Fibroblast of skin of left biceps (primary cell): ENCODE data around the gene PIP5KL1.
"Not testable (repeated sequence)": the region's sequence is repeated elsewhere in the genome, so short reads cannot be mapped to it uniquely, and the experiment has no call there.

Source experiments
- DNase-seq, 2 experiments: peaks; one replicate each; pipeline ENCODE4 v3.0.0-alpha.2; 2013; ENCODE audit warnings: low read depth in 2 of 2

The PIP5KL1 gene

GRCh38 chr9:127893392-127893791 lies 37.2 kb downstream of the PIP5KL1 start:
- DNase-seq: no peak

DNA sequence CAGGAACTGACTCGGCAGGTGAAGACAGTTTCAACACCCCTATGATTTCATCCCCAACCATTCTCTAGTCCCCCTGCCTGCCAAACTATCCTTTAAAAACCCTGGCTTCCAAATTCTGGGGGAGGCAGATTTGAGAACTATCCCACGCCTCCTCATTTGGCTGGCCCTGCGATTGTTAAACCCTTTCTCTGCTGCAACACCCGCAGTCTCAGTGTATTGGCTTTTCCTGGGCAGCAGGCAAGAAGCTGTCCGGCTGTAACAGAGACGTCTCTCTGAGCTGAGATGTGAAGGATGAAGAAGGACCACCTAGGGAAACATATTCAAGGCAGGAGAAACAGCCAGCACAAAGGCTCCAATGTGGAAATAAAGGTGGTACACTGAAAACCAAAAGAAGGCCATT lies 37.7 kb downstream of the PIP5KL1 start:
- DNase-seq: no peak

DNA sequence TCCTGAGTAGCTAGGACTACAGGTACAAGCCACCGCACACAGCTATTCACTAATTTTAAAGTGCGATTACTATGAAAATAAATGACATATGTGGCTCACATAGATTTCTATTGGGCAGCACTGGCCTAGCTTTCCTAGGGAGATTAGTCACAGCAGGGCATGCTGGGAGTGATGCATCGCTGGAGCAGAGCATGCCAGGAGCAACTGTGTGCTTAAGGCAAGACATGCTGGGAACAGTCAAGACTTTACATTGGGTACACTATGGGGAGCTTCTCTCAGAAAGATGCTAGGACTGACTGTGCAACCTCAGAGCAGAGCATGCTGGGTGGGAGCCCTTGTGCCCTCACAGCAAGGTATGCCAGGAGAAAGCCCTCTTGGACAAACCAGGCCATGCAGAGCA lies 40.5 kb downstream of the PIP5KL1 start:
- no peak for DNase-seq

DNA sequence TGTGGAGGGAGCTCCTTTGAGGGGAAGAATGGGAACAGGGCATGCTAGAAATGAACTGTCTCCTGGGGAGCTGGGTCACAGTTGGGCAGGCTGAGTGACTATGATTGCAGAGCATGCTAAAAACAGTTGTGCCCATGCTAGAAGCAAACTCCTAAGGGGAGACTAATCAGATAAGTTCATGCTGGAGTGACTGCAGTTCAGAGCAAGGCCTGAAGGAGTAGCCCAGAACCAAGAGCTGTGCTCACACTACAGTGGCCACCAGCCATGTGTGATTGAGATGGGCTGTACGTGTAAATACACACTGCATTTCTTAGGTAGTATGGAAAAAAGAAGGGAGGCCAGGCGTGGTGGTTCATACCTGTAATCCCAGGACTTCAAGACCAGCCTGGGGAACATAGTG lies 42.8 kb downstream of the PIP5KL1 start:
- no peak for DNase-seq

GRCh38 chr9:127886401-127886972 lies 44.1 kb downstream of the PIP5KL1 start:
- DNase-seq: no peak

GRCh38 chr9:127885508-127886281 lies 44.9 kb downstream of the PIP5KL1 start:
- DNase-seq: no peak

GRCh38 chr9:127884976-127885490 lies 45.5 kb downstream of the PIP5KL1 start:
- no peak for DNase-seq

GRCh38 chr9:127884427-127884911 lies 46.1 kb downstream of the PIP5KL1 start:
- DNase-seq: no peak

DNA sequence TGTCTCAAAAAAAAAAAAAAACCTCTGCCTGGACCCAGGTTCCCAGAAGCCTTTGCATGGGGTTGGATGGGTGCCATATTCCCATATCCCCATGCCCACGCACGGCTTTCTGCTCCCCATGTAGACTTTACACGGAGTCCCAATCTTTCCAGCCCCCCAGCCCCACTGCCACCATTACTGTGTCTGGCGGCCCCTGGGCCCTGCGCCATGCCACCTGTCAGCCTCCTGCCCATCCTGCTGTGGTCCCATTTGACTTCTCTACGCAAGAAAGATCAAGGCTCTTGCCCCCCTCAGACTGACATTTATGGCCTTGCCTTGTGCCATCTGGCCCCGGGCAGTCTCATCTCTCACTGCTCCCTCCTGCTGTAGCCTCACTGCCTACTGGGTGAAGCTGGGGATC lies 46.6 kb downstream of the PIP5KL1 start:
- DNase-seq: no peak

DNA sequence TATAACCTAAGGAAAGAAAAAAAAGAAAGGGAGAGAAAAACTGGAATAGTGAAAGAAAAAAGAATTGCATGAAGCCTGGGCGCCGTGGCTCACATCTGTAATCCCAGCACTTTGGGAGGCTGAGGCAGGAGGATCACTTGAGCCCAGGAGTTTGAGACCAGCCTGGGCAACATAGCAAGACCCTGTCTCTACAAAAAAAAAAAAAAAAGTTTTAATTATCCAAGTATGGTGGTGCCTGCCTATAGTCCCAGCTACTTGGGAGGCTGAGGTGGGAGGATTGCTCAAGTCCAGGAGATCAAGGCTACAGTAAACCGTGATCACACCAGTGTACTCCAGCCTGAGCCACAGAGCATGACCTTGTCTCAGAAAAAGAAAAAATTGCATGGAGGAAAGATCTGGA lies 48.9 kb downstream of the PIP5KL1 start:
- not testable (repeated sequence) for DNase-seq

GRCh38 chr9:127880143-127880542 lies 50.4 kb downstream of the PIP5KL1 start:
- DNase-seq: no peak

DNA sequence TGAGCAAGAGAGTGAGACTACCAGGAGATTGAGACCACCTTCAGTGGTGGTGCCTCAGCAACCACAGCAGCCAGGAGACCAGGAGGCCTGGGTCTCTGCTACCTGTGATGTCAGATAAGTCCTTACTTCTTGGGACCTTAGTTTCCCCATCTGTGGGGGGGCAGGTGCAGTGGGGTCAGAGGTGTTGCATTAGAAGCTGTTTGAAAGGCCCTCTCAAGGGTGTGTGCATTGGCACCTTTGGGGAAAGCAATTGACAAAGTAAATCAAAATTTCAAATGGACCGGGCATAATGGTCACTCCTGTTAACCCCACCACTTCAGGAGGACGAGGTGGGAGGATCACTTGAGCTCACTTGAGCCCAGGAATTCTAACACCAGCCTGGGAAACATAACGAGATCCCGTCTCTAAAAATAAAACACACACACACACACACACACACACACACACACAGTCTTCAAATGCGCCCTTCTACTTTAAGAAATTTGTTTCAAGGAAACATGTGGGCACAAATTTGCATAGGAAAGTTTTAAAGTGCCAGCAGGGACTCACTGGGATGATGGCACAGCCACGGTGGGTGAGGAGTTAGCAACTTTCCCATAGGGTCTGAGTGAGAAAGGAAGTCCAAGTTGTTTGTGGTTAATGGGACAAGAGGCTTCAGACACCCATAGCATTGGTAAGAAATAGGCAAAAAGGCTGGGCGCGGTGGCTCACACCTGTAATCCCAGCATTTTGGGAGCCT lies 51.8 kb downstream of the PIP5KL1 start:
- DNase-seq: no peak

GRCh38 chr9:127878001-127878651 lies 52.5 kb downstream of the PIP5KL1 start:
- no peak for DNase-seq

- no peak for DNase-seq
These were observed 53.0 kb downstream of the PIP5KL1 start, which contains the start of gene AK1 for GRCh38 chr9:127877566-127877998. Gene AK1 (minus strand): TSS chr9:127877675. CDS start chr9:127874617, 3,058 bp downstream.

DNA sequence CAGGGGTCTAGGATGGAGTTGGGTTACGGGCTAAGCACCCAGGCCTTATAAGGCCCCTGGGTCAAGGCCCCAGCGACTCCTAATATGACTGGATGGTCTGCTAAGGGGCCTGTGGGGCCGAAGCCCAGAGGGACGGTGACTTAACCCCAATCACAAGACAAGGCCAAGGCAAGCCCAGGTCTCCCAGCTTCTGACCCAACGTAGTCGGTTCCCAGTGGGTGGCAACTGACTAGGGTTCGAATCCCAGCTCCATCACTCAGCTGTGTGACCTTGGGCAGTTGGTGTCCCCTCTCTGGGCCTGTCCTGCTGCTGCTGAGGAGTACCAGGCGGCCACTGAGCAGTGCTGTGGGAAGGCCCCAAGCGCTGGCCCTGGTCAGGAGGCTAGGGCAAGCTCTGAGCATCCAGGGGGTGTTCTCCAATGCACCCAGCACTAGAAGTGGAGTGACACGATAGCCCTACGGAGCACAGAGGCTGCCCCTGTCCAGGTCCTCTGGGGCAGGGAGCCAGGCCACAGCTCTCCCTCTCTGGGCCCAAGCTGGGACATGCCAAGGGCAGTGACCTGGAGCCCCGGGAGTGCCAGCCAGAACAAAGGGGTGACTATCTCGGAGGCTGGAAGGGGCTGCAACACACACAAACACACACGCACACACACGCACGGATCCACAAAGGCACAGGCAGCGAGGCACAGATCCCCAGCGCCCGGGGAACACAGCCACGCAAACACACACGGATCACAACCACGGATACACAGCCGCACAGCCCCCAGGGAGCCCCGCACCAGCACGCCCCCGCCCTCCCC lies 53.6 kb downstream of the PIP5KL1 start:
- no peak for DNase-seq

DNA sequence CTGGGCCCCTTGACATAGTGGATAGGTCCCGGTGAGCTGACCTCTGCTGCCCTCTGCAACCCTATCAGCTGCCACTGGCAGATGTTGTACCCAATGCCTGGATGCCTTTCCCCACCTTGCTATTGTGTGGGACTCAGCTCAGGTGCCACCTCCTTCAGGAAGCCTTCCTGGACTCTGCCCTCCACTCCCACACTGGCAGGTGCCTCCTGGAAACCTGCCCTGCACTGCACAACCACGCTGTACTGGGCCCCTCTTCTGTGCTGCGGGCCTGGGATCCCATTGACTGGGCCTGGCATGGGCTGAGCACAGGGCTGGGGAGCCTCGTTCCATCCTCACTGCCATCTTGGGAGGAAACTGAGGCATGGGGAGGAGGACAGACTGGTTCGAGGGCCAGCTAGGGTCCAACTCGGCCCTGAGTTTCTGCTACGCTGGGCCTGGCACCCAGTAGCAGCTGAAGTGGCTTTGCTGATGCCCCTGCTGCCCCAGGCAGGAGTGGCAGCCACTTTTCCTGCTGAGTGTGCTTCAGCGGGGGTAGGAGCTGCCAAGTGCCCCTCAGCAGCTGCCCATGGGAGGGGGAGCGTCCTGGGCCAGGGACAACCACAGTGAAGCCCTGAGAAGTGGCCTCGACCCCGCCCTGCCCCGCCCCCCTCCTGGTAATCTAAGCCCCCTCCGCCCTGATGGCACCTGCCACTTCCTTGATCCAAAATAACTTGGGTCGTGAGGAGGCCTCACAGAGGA lies 54.4 kb downstream of the PIP5KL1 start:
- no peak for DNase-seq

- peak in 1 of 2 experiments; percentile 31 for DNase-seq
These were observed 55.1 kb downstream of the PIP5KL1 start for GRCh38 chr9:127875306-127875966.

GRCh38 chr9:127874301-127875221 lies 56.0 kb downstream of the PIP5KL1 start:
- no peak for DNase-seq

- DNase-seq: no peak
These were observed 56.7 kb downstream of the PIP5KL1 start for GRCh38 chr9:127873886-127874285.
